Spinal cord (tissue), 10 donors: ENCODE results near the gene RASL10B. TPM values are rescaled to one million over a fixed set of nuclear protein-coding genes. Genes with fewer than 3 reads are reported as not detected.
"Not testable (repeated sequence)": the region's sequence is repeated elsewhere in the genome, so short reads cannot be mapped to it uniquely, and the experiment has no call there.

ENCODE experiments used
- DNase-seq, 6 donors: peaks; one replicate each; pipeline versions ENCODE4 v3.0.0 to v3.0.0-alpha.2; 2013 to 2015; ENCODE audit warnings: low spot score in 6 of 6, low read depth in 4 of 6
- H3K27ac ChIP-seq: one replicate; pipeline ENCODE4 v1.5.1; 2013; ENCODE audit warnings: low read depth, low read length, control low read depth
- H3K27me3 ChIP-seq: one replicate; pipeline ENCODE4 v1.6.1; 2013; ENCODE audit warnings: low read length; ENCODE audit not compliant: control insufficient read depth, insufficient read depth
- H3K36me3 ChIP-seq: one replicate; pipeline ENCODE4 v1.6.1; 2013; ENCODE audit warnings: low read length; ENCODE audit not compliant: control insufficient read depth, insufficient read depth
- H3K4me1 ChIP-seq: one replicate; pipeline ENCODE4 v1.6.1; 2013; ENCODE audit warnings: low read length; ENCODE audit not compliant: control insufficient read depth, insufficient read depth
- H3K4me3 ChIP-seq: one replicate; pipeline ENCODE4 v1.5.1; 2013; ENCODE audit warnings: low read depth, low read length, control low read depth
- H3K9me3 ChIP-seq: one replicate; pipeline ENCODE4 v1.6.1; 2013; ENCODE audit warnings: low read length; ENCODE audit not compliant: control insufficient read depth, insufficient read depth
- WGBS: methylation state at CpG from one replicate; pipeline ENCODE4 v1.1.5; 2013; ENCODE audit warnings: missing lambda C conversion rate; ENCODE audit not compliant: insufficient coverage; 5-methylcytosine and 5-hydroxymethylcytosine counted together
- polyA plus RNA-seq, 2 donors: library from polyadenylated mRNA; unstranded; fragments of 120-200 nt; gene quantifications; one replicate each; pipeline ENCODE4 v1.2.1, GENCODE V29; 2013; ENCODE audit not compliant: insufficient read length in 2 of 2
- total RNA-seq, 2 donors: library from RNA; depleted of rRNA in 1 of 2; stranded (reverse); fragments of 120-200 nt in 1 of 2; fragments of >200 nt in 1 of 2; gene quantifications; one replicate each; pipeline versions ENCODE4 v1.2.3 to v1.2.4, GENCODE V29; 2013 to 2014
- donor health status: healthy.

The RASL10B gene
- total and polyA plus RNA-seq, 4 donors: 8.2 to 49.2 (median 28.2) TPM

DNA sequence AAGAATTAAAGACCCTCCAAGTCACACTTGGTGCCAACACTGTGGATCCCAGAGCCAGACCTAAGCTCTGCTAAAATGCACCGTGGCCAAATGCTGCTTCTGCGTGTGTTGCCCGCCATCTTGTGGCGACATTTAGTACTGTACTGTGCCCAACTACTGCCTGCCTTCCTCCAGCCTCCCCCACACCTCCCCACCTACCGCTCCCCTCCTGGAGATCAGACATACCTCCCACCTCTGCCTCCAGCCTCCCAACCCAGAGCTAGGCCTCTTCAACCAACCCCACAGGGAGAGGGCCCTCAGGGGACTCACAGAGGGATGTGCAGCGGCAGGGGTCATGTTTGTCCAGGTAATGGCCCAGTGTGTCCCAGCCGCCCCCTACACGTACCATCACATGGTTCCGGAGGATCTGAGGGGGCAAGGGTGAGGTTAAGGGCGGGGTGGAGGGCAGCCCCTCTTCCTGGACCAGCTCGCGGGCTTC, 16.1 kb downstream of the RASL10B start:
- Histone ChIP-seq H3K27me3 (peaks cover 19% of the 10 kb centered on the region), H3K4me1 (peaks cover 45% of the 10 kb centered on the region), H3K36me3 (peaks cover 6% of the 10 kb centered on the region), H3K9me3 (no peaks in the 10 kb centered on the region), H3K27ac (no peak overlapping the region), H3K4me3 (no peak overlapping the region)
- peak; percentile 52 to 95 (median 75) for DNase-seq
- WGBS: 16% methylated on average over 7 of the region's 12 CpGs

DNA sequence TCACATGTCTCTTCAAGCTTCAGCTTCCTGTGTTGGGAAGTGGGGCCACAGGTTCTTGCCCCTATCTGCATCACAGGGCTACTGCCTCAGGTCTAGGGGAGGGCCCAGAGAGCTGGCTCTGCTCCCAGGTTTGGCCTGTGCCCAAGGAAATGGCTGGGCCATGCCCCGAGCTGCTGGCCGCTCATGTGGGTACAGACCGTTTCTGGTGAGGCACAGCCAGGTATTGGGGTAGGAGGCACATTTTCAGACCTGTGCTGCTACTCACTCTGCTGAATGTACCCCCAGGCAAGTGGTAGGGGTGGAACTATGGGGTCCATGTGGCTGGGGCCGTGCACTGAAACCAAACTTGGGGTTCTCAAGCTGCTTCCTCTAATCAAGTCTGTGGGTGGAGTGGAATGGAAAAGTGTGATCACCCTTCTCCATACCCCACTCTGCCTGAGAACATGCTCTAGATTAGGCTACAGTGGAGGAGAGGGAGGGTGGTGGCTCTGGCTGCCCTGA, 17.0 kb downstream of the RASL10B start:
- 59% methylated on average over 4 of the region's 4 CpGs for WGBS
- Histone ChIP-seq H3K36me3 (peaks cover 6% of the 10 kb centered on the region), H3K27ac (no peak overlapping the region), H3K4me1 (peaks cover 47% of the 10 kb centered on the region), H3K4me3 (no peak overlapping the region), H3K9me3 (no peaks in the 10 kb centered on the region), H3K27me3 (peaks cover 19% of the 10 kb centered on the region)
- no peak for DNase-seq

DNA sequence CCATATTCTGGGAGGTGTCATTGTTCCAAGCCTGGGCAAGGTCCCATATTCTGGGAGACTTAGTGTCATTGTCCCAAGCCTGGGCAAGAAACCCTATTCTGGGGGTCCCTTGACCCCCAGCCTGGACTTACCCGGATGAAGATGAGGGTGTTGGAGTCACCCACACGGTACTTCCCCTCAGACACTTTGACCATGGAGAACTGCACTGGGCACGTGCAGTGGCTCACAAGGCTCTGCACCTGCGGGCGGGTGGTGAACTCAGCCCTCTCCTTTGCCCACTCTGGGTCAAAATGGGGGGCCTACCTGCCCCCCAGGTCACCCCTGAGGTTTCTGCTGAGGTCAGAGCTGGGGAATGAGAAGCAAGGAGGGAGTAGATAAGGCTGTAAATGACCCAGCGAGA, 17.5 kb downstream of the RASL10B start:
- Histone ChIP-seq H3K4me3 (no peak overlapping the region), H3K4me1 (peaks cover 46% of the 10 kb centered on the region), H3K27ac (no peak overlapping the region), H3K9me3 (no peaks in the 10 kb centered on the region), H3K27me3 (peaks cover 19% of the 10 kb centered on the region), H3K36me3 (peaks cover 6% of the 10 kb centered on the region)
- 87% methylated on average over 5 of the region's 6 CpGs for WGBS
- DNase-seq: no peak

DNA sequence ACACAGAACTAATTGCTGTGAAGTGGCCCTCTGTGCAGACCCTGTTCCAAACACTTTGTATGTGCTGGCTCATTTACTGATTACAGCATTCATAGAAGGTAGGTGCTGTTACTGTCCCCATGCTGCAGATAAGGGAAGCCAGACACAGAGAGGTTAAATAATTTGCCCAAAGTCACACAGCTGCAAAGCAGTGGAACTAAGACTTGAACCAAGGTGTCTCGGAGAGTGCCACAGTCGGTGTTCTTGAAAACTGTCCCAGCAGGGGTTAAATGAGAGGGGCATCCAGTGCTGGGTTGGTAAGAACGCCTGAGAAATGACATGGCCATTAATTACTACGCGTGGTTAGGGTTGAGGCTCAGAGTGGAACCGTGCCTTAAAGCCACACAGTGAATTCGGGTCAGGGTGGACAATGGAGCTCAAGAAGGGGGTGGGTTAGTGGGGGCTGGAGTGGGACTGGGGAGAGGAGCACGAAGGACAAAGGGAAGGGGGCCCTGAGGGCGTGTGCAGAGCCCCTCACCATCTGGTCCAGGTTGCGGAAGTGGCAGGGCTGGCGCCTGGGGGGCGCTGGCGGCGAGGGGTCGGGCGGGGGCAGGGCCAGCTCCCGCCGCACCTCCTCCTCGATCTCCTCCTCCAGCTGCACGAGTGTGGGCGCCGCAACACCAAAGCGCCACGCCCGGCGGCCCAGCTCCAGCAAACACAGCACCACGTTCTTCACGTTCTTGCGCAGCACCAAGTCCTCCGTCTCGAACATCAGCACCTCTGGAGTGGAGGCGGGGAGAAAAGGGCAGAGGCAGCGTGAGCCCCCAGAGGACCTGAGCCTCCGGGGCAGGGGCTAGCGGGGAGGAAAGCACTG, 18.3 kb downstream of the RASL10B start:
- H3K27ac ChIP-seq: no peak overlapping the region
- H3K27me3 ChIP-seq: peaks cover 19% of the 10 kb centered on the region
- H3K4me1 ChIP-seq: peaks cover 46% of the 10 kb centered on the region
- no peaks in the 10 kb centered on the region for H3K9me3 ChIP-seq
- peaks cover 5% of the 10 kb centered on the region for H3K36me3 ChIP-seq
- no peak for DNase-seq
- H3K4me3 ChIP-seq: no peak overlapping the region
- WGBS: 9% methylated on average over 33 of the region's 35 CpGs

DNA sequence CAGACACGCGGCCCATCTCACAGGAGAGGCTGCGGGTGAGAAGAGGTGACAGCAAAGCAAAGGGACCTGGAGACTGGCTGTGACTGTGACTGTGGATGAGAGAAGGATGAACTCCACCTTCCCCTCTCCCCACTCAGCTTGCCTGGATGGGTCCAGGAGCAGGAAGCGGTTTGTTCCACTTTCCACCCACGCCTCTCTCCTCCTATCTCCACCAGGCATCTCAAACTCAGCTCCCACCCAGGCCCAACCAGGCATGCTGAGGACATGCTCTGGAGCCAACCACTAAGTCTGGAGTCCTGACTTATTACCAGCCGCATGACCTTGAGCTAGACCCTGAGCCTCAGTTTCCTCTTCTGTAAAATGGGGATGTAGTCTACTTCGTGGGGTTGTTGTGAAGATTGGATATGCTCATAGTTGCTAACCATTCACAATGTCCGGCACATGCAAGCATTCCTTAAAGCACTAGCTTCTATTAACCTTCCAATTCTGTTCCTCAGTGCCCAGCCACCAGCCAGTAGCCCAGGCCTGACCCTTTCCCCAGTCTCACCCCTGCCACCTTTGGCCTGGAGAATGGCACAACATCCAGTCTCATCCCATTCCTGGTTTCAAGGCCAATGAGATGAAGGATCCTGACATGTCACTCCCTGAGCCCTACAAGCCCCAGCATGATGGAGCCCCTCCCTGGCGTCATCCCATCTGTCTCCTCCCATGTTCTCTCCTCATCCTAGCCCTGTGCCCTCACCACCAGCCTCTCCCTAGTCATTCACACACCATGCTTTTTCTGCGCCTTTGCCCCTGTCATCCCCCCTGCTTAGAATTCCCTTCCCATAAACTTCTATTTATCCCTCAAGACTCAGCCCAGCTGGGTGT, 19.3 kb downstream of the RASL10B start:
- H3K4me1 ChIP-seq: peaks cover 46% of the 10 kb centered on the region
- no peaks in the 10 kb centered on the region for H3K9me3 ChIP-seq
- H3K36me3 ChIP-seq: no peaks in the 10 kb centered on the region
- H3K27ac ChIP-seq: no peak overlapping the region
- no peak for DNase-seq
- H3K4me3 ChIP-seq: no peak overlapping the region
- WGBS: 87% methylated on average over 5 of the region's 10 CpGs
- peaks cover 19% of the 10 kb centered on the region for H3K27me3 ChIP-seq

DNA sequence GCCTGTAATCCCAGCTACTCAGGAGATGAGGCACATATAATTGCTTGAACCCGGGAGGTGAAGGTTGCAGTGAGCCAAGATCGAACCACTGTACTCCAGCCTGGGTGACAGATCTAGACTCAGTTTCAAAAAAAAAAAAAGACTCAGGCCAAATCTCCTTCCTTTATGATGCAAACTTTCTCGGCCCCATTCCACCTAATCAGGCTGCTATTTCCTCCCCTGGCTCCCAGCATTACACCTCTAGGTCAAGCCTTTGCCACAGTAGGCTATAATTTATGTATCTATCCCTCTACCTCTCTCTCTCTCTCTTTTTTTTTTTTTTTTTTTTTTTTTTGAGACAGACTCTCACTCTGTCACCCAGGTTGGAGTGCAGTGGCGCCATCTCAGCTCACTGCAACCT, 20.1 kb downstream of the RASL10B start:
- H3K4me1 ChIP-seq: peaks cover 46% of the 10 kb centered on the region
- H3K9me3 ChIP-seq, DNase-seq, H3K36me3 ChIP-seq, H3K27ac ChIP-seq, H3K4me3 ChIP-seq: not testable (repeated sequence)
- H3K27me3 ChIP-seq: peaks cover 19% of the 10 kb centered on the region
- WGBS: 88% methylated on average over 1 of the region's 4 CpGs

DNA sequence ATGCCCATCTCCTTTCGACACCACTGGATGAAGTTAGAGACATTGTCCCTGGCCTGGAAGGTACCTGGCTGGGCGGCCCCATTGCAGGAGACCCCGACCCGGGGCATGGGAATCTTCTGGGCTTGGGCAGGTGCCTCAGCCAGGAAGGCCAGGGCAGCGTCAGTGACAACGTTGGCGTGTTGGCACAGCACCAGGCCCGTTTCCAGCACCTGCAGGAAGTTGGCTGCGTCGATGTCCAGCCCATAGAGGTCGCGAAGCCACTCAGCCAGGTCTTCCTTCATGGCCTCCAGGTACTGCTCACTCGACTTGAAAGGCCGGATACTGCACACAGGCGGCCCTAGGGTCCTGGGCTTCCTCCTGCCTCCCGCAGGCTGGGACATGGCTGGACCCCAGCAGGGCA, 21.0 kb downstream of the RASL10B start:
- H3K4me1 ChIP-seq: peaks cover 41% of the 10 kb centered on the region
- H3K4me3 ChIP-seq: no peak overlapping the region
- H3K27ac ChIP-seq: no peak overlapping the region
- WGBS: 72% methylated on average over 16 of the region's 16 CpGs
- H3K27me3 ChIP-seq: peaks cover 19% of the 10 kb centered on the region
- DNase-seq: no peak
- H3K36me3 ChIP-seq: no peaks in the 10 kb centered on the region
- no peaks in the 10 kb centered on the region for H3K9me3 ChIP-seq

DNA sequence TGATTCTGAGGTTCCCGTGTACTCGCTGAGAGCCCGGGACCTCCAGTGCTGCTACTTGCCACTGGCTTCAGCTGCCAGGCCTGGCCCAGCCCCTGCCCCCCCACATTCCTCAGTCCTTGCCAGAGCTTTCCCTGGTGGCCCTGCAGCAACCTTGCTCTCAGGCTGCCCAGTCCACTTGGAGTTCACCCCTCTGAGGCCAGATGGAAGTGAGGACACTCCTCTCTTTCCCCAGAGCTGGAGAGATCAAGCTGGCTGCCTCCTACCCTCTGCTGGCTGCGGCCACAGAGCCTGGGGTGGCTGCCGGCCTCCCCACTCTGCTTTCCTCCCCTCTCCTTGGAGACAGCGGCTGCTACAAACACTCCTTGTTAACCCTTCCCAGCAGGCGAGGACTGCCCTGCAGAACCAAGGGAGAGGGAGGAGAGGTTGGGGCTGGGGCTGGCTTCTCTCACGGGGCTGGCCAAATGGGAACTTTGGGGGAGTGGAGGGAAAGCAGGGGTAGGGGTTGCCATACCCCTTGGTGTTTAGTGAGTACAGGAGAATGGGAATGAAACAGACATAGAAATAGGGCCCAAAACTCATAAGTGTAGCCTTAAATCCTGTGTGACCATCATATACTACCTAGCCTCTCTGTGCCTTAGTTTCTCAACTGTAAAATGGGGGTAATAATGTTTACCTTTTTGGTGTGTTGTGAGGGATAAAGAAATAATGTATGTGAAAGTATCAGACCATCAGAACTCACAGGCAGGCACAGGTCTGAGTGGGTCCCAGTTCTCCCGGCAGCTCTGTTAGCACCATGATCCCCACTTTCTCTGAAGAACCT, 21.7 kb downstream of the RASL10B start, which contains the start of gene GAS2L2:
GAS2L2 (minus strand) TSS at position 295 of the 820 bp plus-strand sequence. CDS start 389 bp downstream, outside the sequence.
- Histone ChIP-seq H3K4me3 (no peak within 1 kb of the TSS), H3K4me1 (peaks cover 34% of the 10 kb centered on the region), H3K27me3 (peaks cover 19% of the 10 kb centered on the region), H3K27ac (no peak within 1 kb of the TSS), H3K36me3 (no peaks in the 10 kb centered on the region), H3K9me3 (no peaks in the 10 kb centered on the region)
- DNase-seq: peak in 1 of 6 donors; percentile 45
- WGBS: 21% methylated on average over 6 of the region's 9 CpGs

DNA sequence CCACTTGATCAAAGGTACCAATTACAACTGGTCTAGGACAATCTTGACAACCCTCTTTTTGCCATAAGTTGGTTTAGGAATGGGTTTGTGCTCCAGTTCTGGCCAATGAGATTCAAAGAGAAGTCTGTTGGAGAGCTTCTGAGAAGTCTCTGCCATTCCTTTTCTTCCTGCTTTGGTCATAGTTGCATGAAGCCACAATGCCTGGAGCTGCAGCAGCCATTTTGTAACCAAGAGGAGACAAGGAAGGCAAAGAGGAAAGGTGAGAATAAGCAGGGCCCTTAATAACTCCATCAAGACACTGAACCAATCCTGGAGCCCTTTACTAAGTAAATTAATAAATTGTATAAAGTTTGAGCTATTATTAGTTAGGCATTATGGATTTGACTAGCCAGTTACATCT, 25.8 kb downstream of the RASL10B start:
- no peak for DNase-seq
- Histone ChIP-seq H3K4me1 (peaks cover 11% of the 10 kb centered on the region), H3K36me3 (no peaks in the 10 kb centered on the region), H3K9me3 (no peaks in the 10 kb centered on the region), H3K27ac (no peak overlapping the region), H3K4me3 (no peak overlapping the region), H3K27me3 (no peaks in the 10 kb centered on the region)
